Nephron progenitor cell (in vitro differentiated cells): ENCODE data around the gene NELL2.

ENCODE experiments used
- DNase-seq: peaks from one replicate; pipeline ENCODE4 v3.0.0; 2021
- H3K27ac Mint-ChIP-seq: 2 replicates; pipeline ENCODE4 v1.8.0; 2021; ENCODE audit warnings: mild to moderate bottlenecking, moderate library complexity, mixed read lengths
- H3K27me3 Mint-ChIP-seq: 2 replicates; pipeline ENCODE4 v1.8.0; 2021; ENCODE audit warnings: mild to moderate bottlenecking, low read depth, mixed read lengths; ENCODE audit not compliant: poor library complexity
- H3K36me3 Mint-ChIP-seq: 2 replicates; pipeline ENCODE4 v1.8.0; 2021; ENCODE audit warnings: low read depth, mixed read lengths
- H3K4me1 Mint-ChIP-seq: 2 replicates; pipeline ENCODE4 v1.8.0; 2021; ENCODE audit warnings: mixed read lengths
- H3K4me3 Mint-ChIP-seq: 2 replicates; pipeline ENCODE4 v1.8.0; 2021; ENCODE audit warnings: mild to moderate bottlenecking, moderate library complexity, mixed read lengths
- H3K9me3 Mint-ChIP-seq: 2 replicates; pipeline ENCODE4 v1.8.0; 2021; ENCODE audit warnings: mild to moderate bottlenecking, moderate library complexity, mixed read lengths
- TF ChIP-seq, protein P1 (sequence below): fragments of 200-600 bp; sonication (generic); IDR thresholded peaks from 2 replicates; pipeline ENCODE4 v1.5.0; 2021; ENCODE audit warnings: antibody characterized with exemption

NELL2 gene

GRCh38 chr12:44771485-44772021, 104.6 kb downstream of the NELL2 start:
- Mint-ChIP-seq H3K36me3 (no peaks in the 10 kb centered on the region), H3K9me3 (no peaks in the 10 kb centered on the region), H3K4me1 (no peaks in the 10 kb centered on the region), H3K27ac (no peak overlapping the region), H3K4me3 (no peak overlapping the region), H3K27me3 (no peaks in the 10 kb centered on the region)
- TF ChIP-seq, protein P1, sequence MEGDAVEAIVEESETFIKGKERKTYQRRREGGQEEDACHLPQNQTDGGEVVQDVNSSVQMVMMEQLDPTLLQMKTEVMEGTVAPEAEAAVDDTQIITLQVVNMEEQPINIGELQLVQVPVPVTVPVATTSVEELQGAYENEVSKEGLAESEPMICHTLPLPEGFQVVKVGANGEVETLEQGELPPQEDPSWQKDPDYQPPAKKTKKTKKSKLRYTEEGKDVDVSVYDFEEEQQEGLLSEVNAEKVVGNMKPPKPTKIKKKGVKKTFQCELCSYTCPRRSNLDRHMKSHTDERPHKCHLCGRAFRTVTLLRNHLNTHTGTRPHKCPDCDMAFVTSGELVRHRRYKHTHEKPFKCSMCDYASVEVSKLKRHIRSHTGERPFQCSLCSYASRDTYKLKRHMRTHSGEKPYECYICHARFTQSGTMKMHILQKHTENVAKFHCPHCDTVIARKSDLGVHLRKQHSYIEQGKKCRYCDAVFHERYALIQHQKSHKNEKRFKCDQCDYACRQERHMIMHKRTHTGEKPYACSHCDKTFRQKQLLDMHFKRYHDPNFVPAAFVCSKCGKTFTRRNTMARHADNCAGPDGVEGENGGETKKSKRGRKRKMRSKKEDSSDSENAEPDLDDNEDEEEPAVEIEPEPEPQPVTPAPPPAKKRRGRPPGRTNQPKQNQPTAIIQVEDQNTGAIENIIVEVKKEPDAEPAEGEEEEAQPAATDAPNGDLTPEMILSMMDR, result no peak
- DNase-seq, result no peak

GRCh38 chr12:44765796-44766195, 110.3 kb downstream of the NELL2 start:
- no peaks in the 10 kb centered on the region for H3K9me3 Mint-ChIP-seq
- TF ChIP-seq, protein P1, result no peak
- DNase-seq, result no peak
- no peak overlapping the region for H3K27ac Mint-ChIP-seq
- H3K4me1 Mint-ChIP-seq, result no peaks in the 10 kb centered on the region
- no peak overlapping the region for H3K4me3 Mint-ChIP-seq
- no peaks in the 10 kb centered on the region for H3K36me3 Mint-ChIP-seq
- no peaks in the 10 kb centered on the region for H3K27me3 Mint-ChIP-seq

GRCh38 chr12:44763021-44763420, 113.1 kb downstream of the NELL2 start:
- TF ChIP-seq, protein P1, result no peak
- no peaks in the 10 kb centered on the region for H3K9me3 Mint-ChIP-seq

DNA sequence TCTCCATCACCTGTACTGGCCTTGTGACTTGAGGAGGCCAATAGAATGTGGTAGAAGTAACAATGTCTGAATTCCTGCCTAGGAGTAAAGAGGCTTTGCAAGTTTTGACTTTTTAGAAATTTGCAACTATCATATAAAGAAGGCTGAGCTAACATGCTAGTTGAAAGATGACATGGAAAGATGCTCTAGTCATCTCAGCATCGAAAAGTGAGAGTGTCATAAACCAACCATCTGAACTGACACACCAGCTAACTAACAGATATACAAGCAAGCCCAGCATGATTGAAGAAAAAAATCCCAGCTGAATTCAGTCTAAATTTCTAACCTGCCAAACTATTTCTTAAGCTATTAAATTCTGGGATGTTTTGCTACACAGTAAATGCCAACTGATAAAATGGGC, 116.8 kb downstream of the NELL2 start:
- Mint-ChIP-seq H3K27me3 (no peaks in the 10 kb centered on the region), H3K4me3 (no peak overlapping the region), H3K27ac (no peak overlapping the region), H3K4me1 (no peaks in the 10 kb centered on the region), H3K9me3 (no peaks in the 10 kb centered on the region), H3K36me3 (no peaks in the 10 kb centered on the region)
- TF ChIP-seq, protein P1, result no peak
- DNase-seq, result no peak

More at GRCh38 chr12:44763021-44763420, 113.1 kb downstream of the NELL2 start:
- DNase-seq, result no peak
- Mint-ChIP-seq H3K27ac (no peak overlapping the region), H3K4me1 (no peaks in the 10 kb centered on the region), H3K27me3 (no peaks in the 10 kb centered on the region), H3K36me3 (no peaks in the 10 kb centered on the region), H3K4me3 (no peak overlapping the region)

- DNase-seq, result no peak
- Mint-ChIP-seq H3K36me3 (no peaks in the 10 kb centered on the region), H3K27ac (no peak overlapping the region), H3K4me1 (no peaks in the 10 kb centered on the region), H3K4me3 (no peak overlapping the region), H3K9me3 (peaks cover 2% of the 10 kb centered on the region), H3K27me3 (no peaks in the 10 kb centered on the region)
- TF ChIP-seq, protein P1, result no peak
Measured at GRCh38 chr12:44750468-44750867, 125.6 kb downstream of the NELL2 start.

DNA sequence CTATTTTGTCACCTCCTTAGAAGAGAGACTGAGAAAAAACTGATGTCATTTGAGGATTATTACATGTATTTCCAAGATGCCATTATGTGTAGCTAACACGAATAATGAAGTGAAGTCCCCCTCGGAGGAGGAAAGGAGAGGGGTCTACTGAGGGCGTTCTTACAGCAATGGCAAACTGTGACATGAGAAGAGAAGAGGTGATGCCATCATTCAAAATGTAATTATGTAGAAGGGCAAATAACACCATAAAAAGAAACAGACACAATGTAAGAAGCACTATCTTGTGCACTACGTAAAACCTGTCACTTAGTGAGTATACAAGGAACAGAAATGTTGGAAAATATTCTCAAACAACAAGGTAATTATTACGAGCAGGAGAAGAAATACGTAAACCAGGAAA, 126.5 kb downstream of the NELL2 start:
- Mint-ChIP-seq H3K27ac (no peak overlapping the region), H3K4me3 (no peak overlapping the region), H3K9me3 (peaks cover 8% of the 10 kb centered on the region), H3K27me3 (no peaks in the 10 kb centered on the region), H3K36me3 (no peaks in the 10 kb centered on the region), H3K4me1 (no peaks in the 10 kb centered on the region)
- TF ChIP-seq, protein P1, result no peak
- DNase-seq, result no peak
